Stimulated activated naive CD8-positive, alpha-beta T cell treated with anti-CD3 and anti-CD28 coated beads, Interleukin-15, amount 100 ng/mL, for 72 hours (primary cell): ENCODE data around the gene DLK1.
A peak's percentile ranks its signal among the peaks of the same experiment; 100 is the strongest.

Source experiments
- ATAC-seq: fragments of 150-1000 bp; cut with Tn5 transposase; 2 replicates; pipeline ENCODE4 v1.10.0; 2021; ENCODE audit warnings: mild to moderate bottlenecking, moderate library complexity
- DNase-seq, 2 donors: peaks; one replicate each; pipeline ENCODE4 v3.0.0; 2021 to 2022
- H3K27ac Mint-ChIP-seq, 2 donors: one replicate each; pipeline ENCODE4 v1.8.0; 2022; ENCODE audit warnings: mild to moderate bottlenecking in 2 of 2, mixed read lengths in 2 of 2, moderate library complexity in 2 of 2
- H3K27me3 Mint-ChIP-seq: one replicate; pipeline ENCODE4 v1.8.0; 2022; ENCODE audit warnings: mixed read lengths
- H3K4me1 Mint-ChIP-seq: one replicate; pipeline ENCODE4 v1.8.0; 2022; ENCODE audit warnings: mild to moderate bottlenecking, mixed read lengths
- H3K4me3 Mint-ChIP-seq, 2 donors: one replicate each; pipeline ENCODE4 v1.8.0; 2022; ENCODE audit warnings: mild to moderate bottlenecking in 2 of 2, mixed read lengths in 2 of 2, moderate library complexity in 1 of 2
- H3K9me3 Mint-ChIP-seq, 2 donors: one replicate each; pipeline ENCODE4 v1.8.0; 2022; ENCODE audit warnings: mixed read lengths in 2 of 2

Gene DLK1

GRCh38 chr14:100769035-100769939, 42.6 kb downstream of the DLK1 start:
- no peaks in the 10 kb centered on the region for H3K27me3 Mint-ChIP-seq
- H3K9me3 Mint-ChIP-seq: no peaks in the 10 kb centered on the region
- no peak overlapping the region for H3K4me3 Mint-ChIP-seq
- no peaks in the 10 kb centered on the region for H3K4me1 Mint-ChIP-seq
- no peak overlapping the region for H3K27ac Mint-ChIP-seq
- ATAC-seq: no peak
- no peak for DNase-seq

- Mint-ChIP-seq H3K4me3 (no peak overlapping the region), H3K27ac (no peak overlapping the region), H3K4me1 (no peaks in the 10 kb centered on the region), H3K27me3 (no peaks in the 10 kb centered on the region), H3K9me3 (no peaks in the 10 kb centered on the region)
- ATAC-seq (no peak), DNase-seq (no peak)
Measured at GRCh38 chr14:100770046-100770445, 43.4 kb downstream of the DLK1 start.

DNA sequence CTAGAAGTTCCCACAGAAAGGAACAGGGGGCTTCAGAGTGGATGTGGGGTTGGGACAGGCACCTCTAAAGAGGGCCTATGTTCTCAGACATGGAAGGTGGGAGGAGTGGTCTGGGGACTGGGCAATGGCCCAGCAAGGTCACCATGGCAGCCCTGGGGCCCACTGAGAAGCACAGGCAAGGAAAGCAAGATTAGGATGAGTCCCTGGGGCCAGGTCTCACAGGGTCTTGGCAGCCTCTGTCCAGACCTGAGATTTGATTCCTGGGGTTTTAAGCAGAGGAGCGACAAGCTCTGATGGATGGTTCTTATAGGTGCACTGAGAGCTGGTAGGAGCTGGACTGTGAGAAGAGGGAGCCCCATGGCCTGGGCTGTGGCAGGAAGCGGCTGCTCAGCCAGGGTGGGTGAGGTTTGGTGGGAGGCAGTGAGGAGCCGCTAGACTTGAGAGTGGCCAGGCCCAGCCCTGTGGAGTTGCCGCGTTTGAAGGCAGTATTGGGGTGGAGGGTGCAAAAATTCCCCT, 44.0 kb downstream of the DLK1 start:
- H3K4me1 Mint-ChIP-seq: no peaks in the 10 kb centered on the region
- H3K27me3 Mint-ChIP-seq: no peaks in the 10 kb centered on the region
- no peaks in the 10 kb centered on the region for H3K9me3 Mint-ChIP-seq
- DNase-seq (no peak), ATAC-seq (no peak)
- H3K27ac Mint-ChIP-seq: peak overlapping the region in 1 of 2 donors; percentile 64
- no peak overlapping the region for H3K4me3 Mint-ChIP-seq

- DNase-seq: no peak
- ATAC-seq: no peak
- Mint-ChIP-seq H3K4me3 (no peak overlapping the region), H3K27me3 (no peaks in the 10 kb centered on the region), H3K27ac (no peak overlapping the region), H3K4me1 (no peaks in the 10 kb centered on the region), H3K9me3 (no peaks in the 10 kb centered on the region)
Measured at GRCh38 chr14:100771121-100771800, 44.6 kb downstream of the DLK1 start.

GRCh38 chr14:100772607-100773165, 46.0 kb downstream of the DLK1 start:
- Mint-ChIP-seq H3K9me3 (no peaks in the 10 kb centered on the region), H3K27me3 (no peaks in the 10 kb centered on the region), H3K4me3 (no peak overlapping the region)

DNA sequence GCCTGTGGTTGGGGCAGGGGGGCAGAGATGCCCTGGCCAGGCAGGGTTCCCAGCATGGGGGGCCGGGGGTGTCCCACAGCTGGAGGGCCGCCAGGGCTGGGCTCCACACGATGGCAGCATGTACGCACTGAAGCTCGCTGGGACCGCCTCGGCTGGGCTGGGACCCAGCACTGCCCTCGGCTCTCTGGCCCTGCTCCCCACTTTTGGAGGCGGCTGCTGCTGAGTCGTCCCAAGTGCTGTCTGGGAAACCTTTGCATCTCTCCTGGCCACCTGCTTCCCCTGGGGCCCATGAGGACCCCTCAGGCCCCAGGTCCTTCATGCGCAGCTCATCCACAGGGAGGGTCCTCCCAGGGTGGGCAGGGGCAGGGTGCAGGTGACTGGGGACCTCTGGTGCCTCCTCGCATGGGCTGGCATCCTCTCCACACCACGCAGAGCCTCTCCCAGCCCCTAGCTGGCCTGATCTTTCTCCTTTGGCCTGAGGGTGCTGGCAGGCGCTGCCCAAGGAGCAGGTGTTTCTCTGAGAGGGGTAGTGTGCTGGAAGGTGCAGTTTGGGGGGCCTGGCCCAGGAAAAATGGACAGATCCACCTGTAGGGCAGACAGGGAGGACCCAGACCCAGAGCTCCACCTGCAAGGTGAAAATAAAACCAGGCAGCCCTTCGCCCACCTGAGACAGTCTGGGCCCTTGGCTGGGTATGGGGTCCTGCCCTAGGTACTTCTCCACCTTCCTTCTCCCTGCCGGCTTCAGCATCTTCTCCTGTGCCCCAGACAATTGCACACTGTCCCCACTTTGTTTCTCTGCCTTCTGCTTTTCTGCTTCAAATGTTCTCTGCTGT, 46.9 kb downstream of the DLK1 start:
- Mint-ChIP-seq H3K4me1 (no peaks in the 10 kb centered on the region), H3K27ac (no peak overlapping the region), H3K4me3 (no peak overlapping the region), H3K9me3 (no peaks in the 10 kb centered on the region), H3K27me3 (no peaks in the 10 kb centered on the region)
- DNase-seq (no peak), ATAC-seq (no peak)

More at GRCh38 chr14:100772607-100773165, 46.0 kb downstream of the DLK1 start:
- H3K27ac Mint-ChIP-seq: no peak overlapping the region
- ATAC-seq (no peak), DNase-seq (no peak)
- H3K4me1 Mint-ChIP-seq: no peaks in the 10 kb centered on the region

DNA sequence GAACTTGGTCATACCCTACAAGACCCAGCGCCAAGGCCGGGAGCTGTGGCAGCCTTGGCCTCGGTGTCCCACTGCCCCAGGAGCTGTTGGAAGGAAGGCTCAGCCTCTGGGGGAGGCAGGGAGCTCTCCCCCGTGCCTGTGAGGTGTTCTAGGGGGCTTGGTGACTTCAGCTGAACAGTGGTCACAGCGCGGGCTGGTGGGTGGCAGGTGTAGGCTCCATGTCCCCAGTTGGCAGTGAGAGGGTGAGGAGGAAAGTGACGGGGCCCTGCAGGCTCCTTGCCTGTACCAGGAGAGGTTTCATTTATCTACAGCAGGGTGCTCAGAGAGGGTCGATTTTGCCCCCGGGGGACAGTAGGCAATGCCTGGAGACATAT, 47.5 kb downstream of the DLK1 start:
- Mint-ChIP-seq H3K9me3 (no peaks in the 10 kb centered on the region), H3K4me3 (no peak overlapping the region), H3K27ac (peak overlapping the region in 1 of 2 donors; percentile 55), H3K27me3 (no peaks in the 10 kb centered on the region), H3K4me1 (no peaks in the 10 kb centered on the region)
- ATAC-seq (no peak), DNase-seq (no peak)

GRCh38 chr14:100775351-100775830, 48.7 kb downstream of the DLK1 start:
- H3K9me3 Mint-ChIP-seq: no peaks in the 10 kb centered on the region
- no peaks in the 10 kb centered on the region for H3K27me3 Mint-ChIP-seq
- no peaks in the 10 kb centered on the region for H3K4me1 Mint-ChIP-seq
- DNase-seq (no peak), ATAC-seq (no peak)
- no peak overlapping the region for H3K27ac Mint-ChIP-seq
- H3K4me3 Mint-ChIP-seq: no peak overlapping the region

DNA sequence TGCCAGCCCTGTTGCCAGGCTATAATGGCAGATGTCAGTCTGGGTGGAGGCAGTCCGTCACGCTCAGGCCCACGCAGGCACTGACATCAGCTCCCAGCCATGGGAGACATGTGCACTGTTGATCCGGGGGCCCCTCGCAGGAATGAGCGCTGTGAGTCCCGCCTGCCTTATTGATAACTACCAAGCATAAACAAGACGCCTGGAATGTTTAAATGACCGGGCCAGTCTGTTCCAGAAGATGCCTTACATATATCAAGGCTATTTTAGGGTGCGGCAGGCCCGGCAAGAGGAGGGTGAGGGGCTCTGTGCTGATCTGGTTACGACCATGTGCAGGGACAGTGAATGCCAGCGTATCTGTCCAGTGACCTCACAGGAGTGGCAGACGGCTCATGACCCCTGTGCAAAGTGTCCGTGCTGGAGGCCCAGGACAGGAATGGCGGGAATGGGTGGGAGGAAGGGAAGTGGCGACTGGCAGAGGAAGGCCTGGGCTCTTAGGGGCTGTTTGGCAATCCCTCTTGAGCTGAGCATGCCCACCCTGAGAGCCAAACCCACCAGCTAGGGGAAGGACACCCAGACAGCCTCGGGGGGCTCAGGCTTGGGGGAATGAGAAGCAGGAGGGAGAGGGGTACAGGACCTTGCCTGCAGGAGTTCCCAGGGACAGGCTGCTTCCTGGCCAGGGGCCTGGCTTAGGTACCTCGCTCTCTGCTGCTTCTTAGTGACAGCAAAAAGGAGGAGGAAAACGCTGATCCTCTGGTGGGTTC, 49.3 kb downstream of the DLK1 start:
- DNase-seq (no peak), ATAC-seq (no peak)
- H3K4me1 Mint-ChIP-seq: no peaks in the 10 kb centered on the region

DNA sequence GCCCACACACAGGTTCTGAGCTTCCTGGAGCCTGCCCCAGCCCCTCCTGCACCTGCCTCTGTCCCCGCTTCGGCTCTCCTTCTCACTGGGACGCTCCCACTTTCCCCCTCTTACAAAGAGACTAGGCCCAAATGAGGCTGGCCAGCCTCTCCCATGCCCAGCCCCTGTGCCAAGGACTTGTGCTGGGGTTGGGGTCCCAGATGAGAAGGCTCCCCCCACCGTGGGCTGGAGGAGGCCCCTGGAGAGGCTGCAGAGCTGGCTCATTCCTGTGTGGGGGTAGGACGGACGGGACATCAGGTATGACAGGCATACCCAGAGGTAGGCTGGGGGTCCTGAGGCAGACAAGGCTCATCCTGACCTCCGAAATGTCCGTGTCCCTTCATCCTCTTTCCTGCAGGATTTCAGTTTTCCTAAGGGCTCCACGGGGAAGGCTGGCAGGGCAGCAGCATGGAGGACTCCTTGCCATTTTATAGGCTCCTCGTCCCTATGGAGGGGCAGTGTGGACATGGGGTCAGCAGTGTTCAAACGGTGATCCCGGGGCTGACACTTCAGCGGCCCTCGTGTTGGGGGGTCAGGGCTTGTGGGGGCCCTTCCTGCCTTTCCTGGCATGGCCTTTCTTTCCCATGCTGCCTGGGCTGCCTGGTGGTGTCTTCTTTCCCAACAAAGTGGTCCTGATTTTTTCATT, 50.1 kb downstream of the DLK1 start:
- Mint-ChIP-seq H3K4me3 (no peak overlapping the region), H3K27ac (no peak overlapping the region), H3K4me1 (no peaks in the 10 kb centered on the region), H3K27me3 (no peaks in the 10 kb centered on the region), H3K9me3 (no peaks in the 10 kb centered on the region)
- ATAC-seq: no peak
- no peak for DNase-seq

More for the DNA sequence above, 49.3 kb downstream of the DLK1 start:
- Mint-ChIP-seq H3K4me3 (no peak overlapping the region), H3K27me3 (no peaks in the 10 kb centered on the region), H3K9me3 (no peaks in the 10 kb centered on the region), H3K27ac (peak overlapping the region in 1 of 2 donors; percentile 46)

GRCh38 chr14:100777366-100777817, 50.7 kb downstream of the DLK1 start:
- Mint-ChIP-seq H3K4me1 (no peaks in the 10 kb centered on the region), H3K4me3 (no peak overlapping the region), H3K27me3 (no peaks in the 10 kb centered on the region), H3K27ac (no peak overlapping the region), H3K9me3 (no peaks in the 10 kb centered on the region)
- DNase-seq: no peak
- ATAC-seq: no peak

- Mint-ChIP-seq H3K4me1 (no peaks in the 10 kb centered on the region), H3K4me3 (no peak overlapping the region), H3K27me3 (no peaks in the 10 kb centered on the region), H3K9me3 (no peaks in the 10 kb centered on the region), H3K27ac (no peak overlapping the region)
- DNase-seq: no peak
- ATAC-seq: no peak
Measured at GRCh38 chr14:100777818-100778525, 51.3 kb downstream of the DLK1 start.

DNA sequence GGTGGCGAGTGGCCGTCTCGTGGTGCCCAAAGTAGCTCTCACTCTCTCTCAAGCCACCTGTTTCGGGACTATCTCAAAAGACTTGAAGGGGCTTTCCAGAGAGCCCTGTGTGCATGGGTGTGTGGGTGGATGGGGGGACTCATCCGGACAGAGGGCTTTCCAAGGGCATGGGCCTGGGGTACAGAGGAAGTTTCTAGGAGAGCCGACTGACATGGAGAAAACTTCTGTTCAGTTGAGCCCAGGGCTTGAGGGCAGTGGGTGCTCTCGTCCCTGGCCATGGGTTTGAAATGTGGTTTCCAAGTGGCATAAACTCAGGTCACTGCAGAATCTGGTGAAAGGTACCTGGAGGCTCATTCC, 51.8 kb downstream of the DLK1 start:
- no peaks in the 10 kb centered on the region for H3K9me3 Mint-ChIP-seq
- H3K4me1 Mint-ChIP-seq: no peaks in the 10 kb centered on the region
- H3K27ac Mint-ChIP-seq: no peak overlapping the region
- H3K4me3 Mint-ChIP-seq: no peak overlapping the region
- H3K27me3 Mint-ChIP-seq: no peaks in the 10 kb centered on the region
- ATAC-seq (no peak), DNase-seq (no peak)
